Smooth muscle cell (in vitro differentiated cells): ENCODE measurements around the gene ANO1. TPM values are rescaled to one million over a fixed set of nuclear protein-coding genes. Genes with fewer than 3 reads are reported as not detected.

ENCODE experiments used
- DNase-seq: peaks from one replicate; lab custom pipeline; 2025; ENCODE audit not compliant: unreplicated experiment; lab: John Stamatoyannopoulos, UW
- H2AFZ ChIP-seq: fragments of 200-600 bp; sonication (generic); 2 replicates; pipeline ENCODE4 v1.6.0; 2016; ENCODE audit warnings: antibody characterized with exemption, low read depth, mild to moderate bottlenecking
- H3F3A ChIP-seq: fragments of 200-600 bp; sonication (generic); 2 replicates; pipeline ENCODE4 v1.6.0; 2017; ENCODE audit warnings: antibody characterized with exemption, low read depth
- H3K27ac ChIP-seq: fragments of 200-600 bp; sonication (generic); 2 replicates; pipeline ENCODE4 v1.5.1; 2016; ENCODE audit warnings: low read depth, mild to moderate bottlenecking
- H3K27me3 ChIP-seq: fragments of 200-600 bp; sonication (generic); 2 replicates; pipeline ENCODE4 v1.6.1; 2016; ENCODE audit warnings: low read depth, mild to moderate bottlenecking
- H3K36me3 ChIP-seq: fragments of 200-600 bp; sonication (generic); 2 replicates; pipeline ENCODE4 v1.5.1; 2016; ENCODE audit warnings: low read depth
- H3K4me1 ChIP-seq: fragments of 200-600 bp; sonication (generic); 2 replicates; pipeline ENCODE4 v1.5.1; 2016; ENCODE audit warnings: low read depth
- H3K4me2 ChIP-seq: fragments of 200-600 bp; sonication (generic); 2 replicates; pipeline ENCODE4 v1.6.0; 2016; ENCODE audit warnings: mild to moderate bottlenecking
- H3K4me3 ChIP-seq: fragments of 200-600 bp; sonication (generic); 2 replicates; pipeline ENCODE4 v1.5.1; 2016; ENCODE audit warnings: mild to moderate bottlenecking
- H3K79me2 ChIP-seq: fragments of 200-600 bp; sonication (generic); 2 replicates; pipeline ENCODE4 v1.6.0; 2016; ENCODE audit warnings: low read depth, mild to moderate bottlenecking
- H3K9ac ChIP-seq: fragments of 200-600 bp; sonication (generic); 2 replicates; pipeline ENCODE4 v1.6.0; 2016; ENCODE audit warnings: low read depth
- H3K9me3 ChIP-seq: fragments of 200-600 bp; sonication (generic); replicated peaks from 2 replicates; pipeline ENCODE4 v1.5.1; 2016; ENCODE audit warnings: low read depth
- H4K20me1 ChIP-seq: fragments of 200-600 bp; sonication (generic); 2 replicates; pipeline ENCODE4 v1.6.0; 2016; ENCODE audit warnings: low read depth
- WGBS: methylation state at CpG from one replicate; pipeline ENCODE4 v1.1.7; 2016; ENCODE audit warnings: low lambda C conversion rate; 5-methylcytosine and 5-hydroxymethylcytosine counted together
- polyA plus RNA-seq: library from polyadenylated mRNA; unstranded; fragments of >200 nt; fragmentation: Nextera tagmentation; extraction: Ambion mirVana; gene quantifications from 2 replicates; pipeline ENCODE4 v1.2.1, GENCODE V29; 2016
- total RNA-seq: library from RNA; depleted of rRNA; stranded (reverse); fragments of >200 nt; gene quantifications from 2 replicates; pipeline ENCODE4 v1.2.3, GENCODE V29; 2014
- TF ChIP-seq, protein P1 (sequence below): fragments of 200-600 bp; sonication (generic); IDR thresholded peaks from 2 replicates; pipeline ENCODE4 v1.5.1; 2017; ENCODE audit warnings: borderline replicate concordance, mild to moderate bottlenecking, antibody characterized with exemption; ENCODE audit not compliant: insufficient read depth, poor library complexity, severe bottlenecking

ANO1 gene
- total and polyA plus RNA-seq, 2 experiments from 2014 or later, result 93.4 to 133 TPM

DNA sequence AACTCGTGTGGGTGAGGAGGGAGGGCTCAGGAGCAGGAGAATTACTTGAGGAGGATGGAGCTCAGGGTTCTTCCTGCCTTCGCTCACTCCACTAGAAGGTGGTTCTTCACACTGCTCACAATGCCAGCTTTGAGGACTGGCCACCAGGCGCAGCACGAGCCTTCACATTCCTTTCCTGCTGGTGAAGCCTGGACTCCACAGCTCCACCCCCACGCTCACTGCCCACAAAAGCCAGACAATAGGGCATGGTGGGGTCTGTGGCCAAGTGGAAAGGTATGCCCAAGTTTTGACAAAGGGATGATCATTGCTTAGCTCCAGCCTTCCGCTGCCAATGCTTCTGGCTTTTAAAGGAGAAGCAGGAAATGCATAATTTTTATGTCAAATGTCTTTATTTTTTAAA lies 67.0 kb downstream of the ANO1 start:
- H4K20me1 ChIP-seq, result no peaks in the 10 kb centered on the region
- no peaks in the 10 kb centered on the region for H3K79me2 ChIP-seq
- no peaks in the 10 kb centered on the region for H3F3A ChIP-seq
- TF ChIP-seq, protein P1, sequence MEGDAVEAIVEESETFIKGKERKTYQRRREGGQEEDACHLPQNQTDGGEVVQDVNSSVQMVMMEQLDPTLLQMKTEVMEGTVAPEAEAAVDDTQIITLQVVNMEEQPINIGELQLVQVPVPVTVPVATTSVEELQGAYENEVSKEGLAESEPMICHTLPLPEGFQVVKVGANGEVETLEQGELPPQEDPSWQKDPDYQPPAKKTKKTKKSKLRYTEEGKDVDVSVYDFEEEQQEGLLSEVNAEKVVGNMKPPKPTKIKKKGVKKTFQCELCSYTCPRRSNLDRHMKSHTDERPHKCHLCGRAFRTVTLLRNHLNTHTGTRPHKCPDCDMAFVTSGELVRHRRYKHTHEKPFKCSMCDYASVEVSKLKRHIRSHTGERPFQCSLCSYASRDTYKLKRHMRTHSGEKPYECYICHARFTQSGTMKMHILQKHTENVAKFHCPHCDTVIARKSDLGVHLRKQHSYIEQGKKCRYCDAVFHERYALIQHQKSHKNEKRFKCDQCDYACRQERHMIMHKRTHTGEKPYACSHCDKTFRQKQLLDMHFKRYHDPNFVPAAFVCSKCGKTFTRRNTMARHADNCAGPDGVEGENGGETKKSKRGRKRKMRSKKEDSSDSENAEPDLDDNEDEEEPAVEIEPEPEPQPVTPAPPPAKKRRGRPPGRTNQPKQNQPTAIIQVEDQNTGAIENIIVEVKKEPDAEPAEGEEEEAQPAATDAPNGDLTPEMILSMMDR, result no peak
- no peaks in the 10 kb centered on the region for H3K36me3 ChIP-seq
- H3K27me3 ChIP-seq, result no peaks in the 10 kb centered on the region
- H3K27ac ChIP-seq, result no peak overlapping the region
- no peak overlapping the region for H3K4me2 ChIP-seq
- no peak for DNase-seq
- no peak overlapping the region for H2AFZ ChIP-seq
- WGBS, result 87% methylated on average over 6 of the region's 6 CpGs
- no peak overlapping the region for H3K9ac ChIP-seq
- peaks cover 17% of the 10 kb centered on the region for H3K4me1 ChIP-seq
- no peak overlapping the region for H3K4me3 ChIP-seq
- no peaks in the 10 kb centered on the region for H3K9me3 ChIP-seq

DNA sequence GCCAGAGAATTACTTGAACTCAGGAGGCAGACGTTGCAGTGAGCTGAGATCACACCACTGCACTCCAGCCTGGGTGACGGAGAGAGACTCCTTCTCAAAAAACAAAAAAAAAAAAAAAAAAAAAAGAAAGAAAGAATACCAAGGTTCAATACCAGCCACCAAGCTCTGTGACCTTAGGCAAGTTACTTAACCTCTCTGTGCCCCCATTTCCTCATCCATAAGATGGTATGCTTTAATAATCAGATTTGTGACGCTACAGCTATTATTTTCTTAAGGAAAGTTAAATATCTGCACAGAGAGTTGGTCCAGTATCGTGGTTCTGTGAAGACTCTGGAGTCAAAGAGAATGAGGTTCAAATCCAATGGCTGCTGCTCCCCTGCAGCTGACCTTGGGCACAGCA lies 67.7 kb downstream of the ANO1 start:
- Histone ChIP-seq H3K9ac (no peak overlapping the region), H3K9me3 (no peaks in the 10 kb centered on the region), H3K27me3 (no peaks in the 10 kb centered on the region), H3K4me3 (no peak overlapping the region), H3K4me1 (peaks cover 15% of the 10 kb centered on the region), H3K36me3 (no peaks in the 10 kb centered on the region), H3K27ac (no peak overlapping the region), H3F3A (no peaks in the 10 kb centered on the region), H2AFZ (no peak overlapping the region), H3K4me2 (no peak overlapping the region), H3K79me2 (no peaks in the 10 kb centered on the region), H4K20me1 (no peaks in the 10 kb centered on the region)
- no peak for DNase-seq
- TF ChIP-seq, protein P1, result no peak
- WGBS, result 69% methylated on average over 4 of the region's 4 CpGs

DNA sequence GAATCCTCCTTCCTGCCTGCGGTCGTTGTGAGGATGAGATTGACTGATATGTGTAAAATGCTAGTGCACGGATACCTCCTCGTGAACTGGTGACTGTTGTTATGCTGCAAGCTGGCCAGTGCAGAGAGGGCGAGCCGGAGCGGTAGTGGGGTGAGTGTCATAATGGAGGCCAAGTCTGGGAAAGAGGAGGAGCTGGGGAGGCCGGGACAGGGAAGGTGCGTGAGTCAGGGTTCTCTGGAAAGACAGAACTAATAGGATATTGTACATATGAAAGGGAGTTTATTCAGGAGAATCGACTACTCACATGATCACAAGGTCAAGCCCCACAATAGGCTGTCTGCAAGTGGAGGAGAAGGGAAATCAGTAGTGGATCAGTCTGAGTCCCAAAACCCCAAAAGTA lies 68.2 kb downstream of the ANO1 start:
- H3F3A ChIP-seq, result no peaks in the 10 kb centered on the region
- H3K4me2 ChIP-seq, result no peak overlapping the region
- peaks cover 10% of the 10 kb centered on the region for H3K4me1 ChIP-seq
- H3K9ac ChIP-seq, result no peak overlapping the region
- no peaks in the 10 kb centered on the region for H3K79me2 ChIP-seq
- no peak overlapping the region for H2AFZ ChIP-seq
- TF ChIP-seq, protein P1, result no peak
- H3K9me3 ChIP-seq, result no peaks in the 10 kb centered on the region
- 80% methylated on average over 10 of the region's 10 CpGs for WGBS
- no peaks in the 10 kb centered on the region for H3K36me3 ChIP-seq
- no peak overlapping the region for H3K4me3 ChIP-seq
- H3K27ac ChIP-seq, result no peak overlapping the region
- no peaks in the 10 kb centered on the region for H3K27me3 ChIP-seq
- no peaks in the 10 kb centered on the region for H4K20me1 ChIP-seq
- no peak for DNase-seq

DNA sequence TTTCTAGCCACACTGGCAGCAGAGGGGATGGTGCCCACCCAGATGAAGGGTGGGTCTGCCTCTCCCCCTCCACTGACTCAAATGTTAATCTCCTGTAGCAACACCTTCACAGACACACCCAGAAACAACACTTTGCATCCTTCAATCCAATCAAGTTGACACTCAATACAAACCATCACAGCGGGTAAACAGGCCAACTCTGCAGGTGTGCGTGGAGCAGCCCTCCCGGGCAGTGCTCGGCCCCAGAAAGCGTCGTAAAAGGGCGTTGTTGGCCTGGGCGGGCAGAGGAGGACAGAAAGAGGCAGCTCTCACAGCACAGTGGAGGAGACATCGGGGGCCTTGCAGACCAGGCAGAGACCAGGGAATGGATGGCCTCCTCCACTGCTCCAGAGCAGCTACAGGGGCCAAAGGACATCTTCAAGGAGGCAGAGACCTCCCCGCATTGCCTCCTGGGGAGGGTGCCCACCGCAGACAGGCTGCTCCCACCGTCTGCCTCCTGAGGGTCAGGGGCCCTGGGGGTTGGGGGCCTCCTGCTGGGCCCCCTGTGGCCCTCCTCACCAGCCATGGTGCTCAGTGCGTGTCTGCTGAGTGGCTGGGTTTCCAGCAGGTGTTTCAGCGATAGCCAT lies 68.9 kb downstream of the ANO1 start:
- 84% methylated on average over 14 of the region's 14 CpGs for WGBS
- no peaks in the 10 kb centered on the region for H3K36me3 ChIP-seq
- no peaks in the 10 kb centered on the region for H4K20me1 ChIP-seq
- H3K4me2 ChIP-seq, result no peak overlapping the region
- no peak overlapping the region for H3K27ac ChIP-seq
- DNase-seq, result no peak
- H3K9me3 ChIP-seq, result no peaks in the 10 kb centered on the region
- peaks cover 3% of the 10 kb centered on the region for H3K4me1 ChIP-seq
- H3K79me2 ChIP-seq, result no peaks in the 10 kb centered on the region
- H3K4me3 ChIP-seq, result no peak overlapping the region
- no peak overlapping the region for H2AFZ ChIP-seq
- no peaks in the 10 kb centered on the region for H3K27me3 ChIP-seq
- H3F3A ChIP-seq, result no peaks in the 10 kb centered on the region
- TF ChIP-seq, protein P1, result no peak
- H3K9ac ChIP-seq, result no peak overlapping the region
